GM12865 (cell line): ENCODE results near the gene PALLD.

Source experiments
- DNase-seq: peaks from one replicate; pipeline ENCODE4 v3.0.0; 2010; ENCODE audit warnings: low read depth
- H3K4me3 ChIP-seq: 2 replicates; pipeline ENCODE4 v1.5.1; 2011; ENCODE audit warnings: mild to moderate bottlenecking, low read depth, low read length, control low read depth
- CTCF ChIP-seq: IDR thresholded peaks from 2 replicates; pipeline ENCODE4 v1.5.1; 2011; ENCODE audit warnings: low read length, control low read depth, low read depth, inconsistent platforms; ENCODE audit not compliant: insufficient read depth; ENCODE audit errors: missing control alignments

PALLD gene

GRCh38 chr4:168868044-168868781 is 371.4 kb downstream of the PALLD start:
- TF ChIP-seq CTCF = no peak
- H3K4me3 ChIP-seq = no peak overlapping the region
- no peak for DNase-seq

GRCh38 chr4:168868802-168869201 is 371.9 kb downstream of the PALLD start:
- no peak overlapping the region for H3K4me3 ChIP-seq
- no peak for DNase-seq
- no peak for TF ChIP-seq CTCF

GRCh38 chr4:168870004-168870403 is 373.2 kb downstream of the PALLD start:
- H3K4me3 ChIP-seq = no peak overlapping the region
- no peak for TF ChIP-seq CTCF
- DNase-seq = no peak

DNA sequence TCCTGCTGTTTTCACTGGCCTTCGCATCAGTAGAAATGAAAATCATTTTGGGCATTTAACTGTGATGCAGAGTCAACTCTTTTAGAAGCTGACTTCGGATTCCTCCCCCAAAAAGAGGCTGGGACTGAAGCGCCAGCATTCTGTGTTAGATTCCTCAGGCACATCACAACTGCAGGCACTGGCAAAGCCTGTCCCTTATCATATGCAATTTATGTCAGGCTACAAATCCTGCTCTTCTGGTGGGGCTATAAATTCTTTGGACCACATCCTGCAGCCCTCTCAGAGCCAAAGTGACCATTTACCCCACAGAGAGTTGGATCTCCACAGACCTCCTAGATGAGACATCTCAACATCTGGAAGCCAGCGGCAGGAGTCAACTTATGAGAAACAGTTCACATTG is 374.8 kb downstream of the PALLD start:
- TF ChIP-seq CTCF = no peak
- no peak for DNase-seq
- no peak overlapping the region for H3K4me3 ChIP-seq

GRCh38 chr4:168874083-168874482 is 377.2 kb downstream of the PALLD start:
- no peak for TF ChIP-seq CTCF
- DNase-seq = no peak
- H3K4me3 ChIP-seq = no peak overlapping the region

- TF ChIP-seq CTCF = no peak
- DNase-seq = no peak
- no peak overlapping the region for H3K4me3 ChIP-seq
These were observed 379.3 kb downstream of the PALLD start for GRCh38 chr4:168876106-168876505.
